Dendritic cell treated with granulocyte-macrophage colony-stimulating factor and Interleukin-4, amounts not matched to agents 40 ng/mL and 50 ng/mL, for 4 days (primary cell): ENCODE data around the gene MON2.
"Not testable (repeated sequence)": the region's sequence is repeated elsewhere in the genome, so short reads cannot be mapped to it uniquely, and the experiment has no call there.

Source experiments
- H3K27ac Mint-ChIP-seq: one replicate; pipeline ENCODE4 v1.8.0; 2022; ENCODE audit warnings: mild to moderate bottlenecking, mixed read lengths
- H3K27me3 Mint-ChIP-seq: one replicate; pipeline ENCODE4 v1.8.0; 2022; ENCODE audit warnings: mild to moderate bottlenecking, mixed read lengths
- H3K36me3 Mint-ChIP-seq: one replicate; pipeline ENCODE4 v1.8.0; 2022; ENCODE audit warnings: low read depth, mixed read lengths
- H3K4me1 Mint-ChIP-seq: one replicate; pipeline ENCODE4 v1.8.0; 2022; ENCODE audit warnings: low read depth, mixed read lengths
- H3K4me3 Mint-ChIP-seq: one replicate; pipeline ENCODE4 v1.8.0; 2022; ENCODE audit warnings: mild to moderate bottlenecking, moderate library complexity, mixed read lengths
- H3K9me3 Mint-ChIP-seq: one replicate; pipeline ENCODE4 v1.8.0; 2022; ENCODE audit warnings: mixed read lengths
- intact Hi-C: fragments of 100-400 bp; cut with micrococcal nuclease; formaldehyde crosslinking; loops from one replicate; pipeline ENCODE4 v1.15.0; 2022

The MON2 gene

GRCh38 chr12:62543324-62543723 is 76.7 kb downstream of the MON2 start:
- Mint-ChIP-seq H3K4me3 (no peak overlapping the region), H3K4me1 (no peaks in the 10 kb centered on the region), H3K27me3 (no peaks in the 10 kb centered on the region), H3K36me3 (peaks cover 75% of the 10 kb centered on the region), H3K27ac (no peak overlapping the region), H3K9me3 (no peaks in the 10 kb centered on the region)
- intact Hi-C loops: no loop called here

GRCh38 chr12:62543741-62544140 is 77.1 kb downstream of the MON2 start:
- Mint-ChIP-seq H3K4me3 (no peak overlapping the region), H3K27me3 (no peaks in the 10 kb centered on the region), H3K36me3 (peaks cover 76% of the 10 kb centered on the region), H3K27ac (no peak overlapping the region), H3K4me1 (no peaks in the 10 kb centered on the region), H3K9me3 (no peaks in the 10 kb centered on the region)
- intact Hi-C loops: no loop called here

- Mint-ChIP-seq H3K27ac (no peak overlapping the region), H3K4me1 (no peaks in the 10 kb centered on the region), H3K27me3 (no peaks in the 10 kb centered on the region), H3K36me3 (peaks cover 69% of the 10 kb centered on the region), H3K9me3 (no peaks in the 10 kb centered on the region), H3K4me3 (no peak overlapping the region)
- intact Hi-C loops: loop anchor here (10.0 kb wide), 1 partner anchor 158 kb away; no protein-coding TSS in a partner anchor
These were observed 86.4 kb downstream of the MON2 start for GRCh38 chr12:62552906-62553556.

GRCh38 chr12:62559366-62559765 is 92.7 kb downstream of the MON2 start:
- peaks cover 62% of the 10 kb centered on the region for H3K36me3 Mint-ChIP-seq
- not testable (repeated sequence) for H3K27ac Mint-ChIP-seq, H3K9me3 Mint-ChIP-seq, H3K27me3 Mint-ChIP-seq, H3K4me1 Mint-ChIP-seq, H3K4me3 Mint-ChIP-seq
- intact Hi-C loops: loop anchor here (10.0 kb wide), 1 partner anchor 165 kb away; no protein-coding TSS in a partner anchor

DNA sequence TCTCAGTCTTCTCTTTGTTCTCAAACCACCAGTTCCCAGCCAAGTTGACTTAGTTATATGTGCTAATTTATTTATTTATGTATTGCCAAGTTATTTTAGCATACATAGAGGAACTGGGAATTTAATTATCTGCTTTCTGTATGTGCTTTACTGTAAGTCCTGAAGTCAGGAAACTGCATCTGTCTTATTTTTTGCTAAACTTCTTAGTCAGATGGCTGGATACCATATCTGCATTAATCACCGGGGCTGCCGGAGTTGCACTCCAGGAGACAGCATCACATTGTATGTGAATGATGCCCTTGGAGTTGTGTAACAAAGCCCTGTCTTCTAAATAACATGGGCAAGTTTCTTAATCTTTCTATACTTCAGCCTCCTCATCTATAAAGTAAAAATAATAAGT is 96.2 kb downstream of the MON2 start:
- peaks cover 52% of the 10 kb centered on the region for H3K36me3 Mint-ChIP-seq
- H3K27ac Mint-ChIP-seq: no peak overlapping the region
- intact Hi-C loops: loop anchor here (10.0 kb wide), 1 partner anchor 128 kb away; no protein-coding TSS in a partner anchor
- no peaks in the 10 kb centered on the region for H3K4me1 Mint-ChIP-seq
- H3K9me3 Mint-ChIP-seq: no peaks in the 10 kb centered on the region
- no peak overlapping the region for H3K4me3 Mint-ChIP-seq
- H3K27me3 Mint-ChIP-seq: no peaks in the 10 kb centered on the region

DNA sequence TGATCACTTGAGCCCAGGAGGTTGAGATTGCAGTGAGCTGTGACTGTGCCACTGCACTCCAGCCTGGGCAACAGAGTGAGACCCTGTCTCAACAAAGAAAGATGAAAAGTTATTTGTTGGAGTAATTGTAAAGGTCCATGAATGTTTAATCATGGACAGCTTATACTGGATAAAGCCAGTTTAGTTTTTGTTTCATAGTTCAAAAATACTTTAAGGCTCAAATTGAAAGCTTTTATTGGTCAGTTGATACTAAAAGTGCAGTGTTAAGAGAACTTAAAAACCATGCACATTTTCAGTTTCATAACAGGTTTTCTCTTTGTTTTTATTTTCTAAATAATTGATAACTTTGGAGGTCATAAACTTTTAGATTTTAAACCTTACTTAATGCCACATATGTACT is 108.4 kb downstream of the MON2 start:
- Mint-ChIP-seq H3K4me1 (no peaks in the 10 kb centered on the region), H3K36me3 (peaks cover 32% of the 10 kb centered on the region), H3K4me3 (no peak overlapping the region), H3K9me3 (no peaks in the 10 kb centered on the region), H3K27me3 (no peaks in the 10 kb centered on the region), H3K27ac (no peak overlapping the region)
- intact Hi-C loops: no loop called here

DNA sequence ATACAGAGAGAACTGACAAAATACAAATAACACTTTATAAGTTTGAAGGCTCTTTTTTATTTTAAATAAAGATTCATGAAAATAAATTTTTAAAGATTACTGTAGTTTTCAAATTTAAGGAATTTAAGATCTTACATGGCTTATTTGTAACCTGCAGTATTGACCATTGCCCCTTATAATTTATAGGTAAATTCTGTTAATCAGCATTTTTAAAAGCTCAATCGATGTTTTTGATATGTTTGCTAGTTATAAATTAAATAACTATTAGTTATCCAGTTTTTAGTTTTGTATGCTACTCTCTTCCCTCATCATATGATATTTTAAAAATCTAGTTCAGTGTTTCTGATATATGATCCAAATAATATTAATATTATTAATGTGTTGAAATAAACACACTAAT is 109.9 kb downstream of the MON2 start:
- no peaks in the 10 kb centered on the region for H3K4me1 Mint-ChIP-seq
- H3K27me3 Mint-ChIP-seq: no peaks in the 10 kb centered on the region
- H3K9me3 Mint-ChIP-seq: no peaks in the 10 kb centered on the region
- H3K36me3 Mint-ChIP-seq: peaks cover 28% of the 10 kb centered on the region
- H3K4me3 Mint-ChIP-seq: no peak overlapping the region
- H3K27ac Mint-ChIP-seq: no peak overlapping the region
- intact Hi-C loops: no loop called here

- Mint-ChIP-seq H3K4me3 (no peak overlapping the region), H3K4me1 (peaks cover 10% of the 10 kb centered on the region), H3K9me3 (no peaks in the 10 kb centered on the region), H3K36me3 (peaks cover 35% of the 10 kb centered on the region), H3K27ac (no peak overlapping the region), H3K27me3 (no peaks in the 10 kb centered on the region)
- intact Hi-C loops: no loop called here
These were observed 112.1 kb downstream of the MON2 start for GRCh38 chr12:62578726-62579125.

GRCh38 chr12:62581288-62582064 is 114.8 kb downstream of the MON2 start:
- peaks cover 34% of the 10 kb centered on the region for H3K36me3 Mint-ChIP-seq
- H3K4me3 Mint-ChIP-seq: no peak overlapping the region
- H3K27ac Mint-ChIP-seq: no peak overlapping the region
- H3K27me3 Mint-ChIP-seq: no peaks in the 10 kb centered on the region
- H3K9me3 Mint-ChIP-seq: no peaks in the 10 kb centered on the region
- intact Hi-C loops: loop anchor here (1.0 to 2.0 kb wide), 2 partner anchors 213 to 217 kb away; no protein-coding TSS in a partner anchor
- peaks cover 10% of the 10 kb centered on the region for H3K4me1 Mint-ChIP-seq

- Mint-ChIP-seq H3K9me3 (no peaks in the 10 kb centered on the region), H3K27me3 (no peaks in the 10 kb centered on the region), H3K4me3 (no peak overlapping the region), H3K4me1 (peaks cover 10% of the 10 kb centered on the region), H3K27ac (no peak overlapping the region), H3K36me3 (peaks cover 39% of the 10 kb centered on the region)
- intact Hi-C loops: no loop called here
These were observed 115.4 kb downstream of the MON2 start for GRCh38 chr12:62582065-62582366.

DNA sequence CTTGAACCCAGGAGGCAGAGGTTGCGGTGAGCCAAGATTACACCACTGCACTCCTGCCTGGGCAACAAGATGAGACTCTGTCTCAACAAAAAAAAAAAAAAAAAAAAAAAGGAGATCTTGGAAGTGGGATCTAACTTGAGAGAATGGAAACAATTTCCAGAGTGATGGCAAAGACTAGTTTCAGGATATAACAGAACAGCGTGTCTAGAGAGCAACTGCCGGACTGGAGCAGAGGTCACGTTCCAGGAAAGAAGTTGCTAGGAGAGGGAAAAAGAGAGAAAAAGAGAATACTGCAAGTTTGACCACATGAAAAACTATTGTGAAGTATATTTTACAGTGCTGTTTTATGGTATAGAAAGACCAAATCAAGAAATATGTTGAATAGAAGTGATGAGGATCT is 118.0 kb downstream of the MON2 start:
- intact Hi-C loops: no loop called here
- Mint-ChIP-seq H3K9me3 (no peaks in the 10 kb centered on the region), H3K4me1 (peaks cover 10% of the 10 kb centered on the region), H3K27me3 (no peaks in the 10 kb centered on the region), H3K36me3 (peaks cover 51% of the 10 kb centered on the region), H3K4me3 (no peak overlapping the region), H3K27ac (no peak overlapping the region)

DNA sequence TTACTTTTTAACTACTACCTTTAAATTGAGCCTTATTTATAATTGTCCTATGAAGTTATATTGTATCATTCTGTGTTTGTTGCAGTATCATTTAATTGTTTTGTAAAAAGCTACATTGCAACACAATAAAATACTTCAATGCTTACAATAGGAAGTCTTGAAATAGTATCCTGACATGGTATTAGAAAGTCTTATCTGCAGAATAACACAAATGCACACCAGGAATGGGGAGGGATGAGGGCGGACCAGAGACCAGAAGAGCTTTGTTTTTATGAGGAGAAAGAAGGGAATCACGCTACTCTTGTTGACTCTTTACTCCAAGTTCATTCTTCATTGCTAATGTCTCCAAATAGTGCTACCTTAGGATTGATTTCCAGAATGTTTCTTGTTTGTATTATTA is 120.2 kb downstream of the MON2 start:
- Mint-ChIP-seq H3K9me3 (no peaks in the 10 kb centered on the region), H3K27ac (no peak overlapping the region), H3K36me3 (peaks cover 69% of the 10 kb centered on the region), H3K27me3 (no peaks in the 10 kb centered on the region), H3K4me1 (peaks cover 10% of the 10 kb centered on the region), H3K4me3 (no peak overlapping the region)
- intact Hi-C loops: no loop called here

- intact Hi-C loops: no loop called here
- Mint-ChIP-seq H3K4me1 (no peaks in the 10 kb centered on the region), H3K36me3 (peaks cover 59% of the 10 kb centered on the region), H3K9me3 (no peaks in the 10 kb centered on the region), H3K27ac (no peak overlapping the region), H3K4me3 (no peak overlapping the region), H3K27me3 (no peaks in the 10 kb centered on the region)
These were observed 122.3 kb downstream of the MON2 start for GRCh38 chr12:62588916-62589315.

- Mint-ChIP-seq H3K27ac (no peak overlapping the region), H3K4me3 (no peak overlapping the region)
These were observed 130.6 kb downstream of the MON2 start for GRCh38 chr12:62597253-62597652.

More at GRCh38 chr12:62597253-62597652, 130.6 kb downstream of the MON2 start:
- intact Hi-C loops: no loop called here
- Mint-ChIP-seq H3K36me3 (peaks cover 11% of the 10 kb centered on the region), H3K4me1 (peaks cover 13% of the 10 kb centered on the region), H3K27me3 (no peaks in the 10 kb centered on the region), H3K9me3 (no peaks in the 10 kb centered on the region)
